HUES64 (cell line): ENCODE measurements around the gene RPUSD3.
"Not testable (repeated sequence)": the region's sequence is repeated elsewhere in the genome, so short reads cannot be mapped to it uniquely, and the experiment has no call there.

Experiments
- H3K27ac ChIP-seq: 2 replicates; pipeline ENCODE4 v1.7.0; 2013; ENCODE audit warnings: low read depth, low read length, inconsistent platforms
- H3K27me3 ChIP-seq: 2 replicates; pipeline ENCODE4 v1.6.1; 2013; ENCODE audit warnings: mild to moderate bottlenecking, low read length; ENCODE audit not compliant: insufficient read depth
- H3K36me3 ChIP-seq: 2 replicates; pipeline ENCODE4 v1.6.1; 2013; ENCODE audit warnings: mild to moderate bottlenecking, low read length; ENCODE audit not compliant: insufficient read depth
- H3K4me1 ChIP-seq: 2 replicates; pipeline ENCODE4 v1.6.1; 2013; ENCODE audit warnings: mild to moderate bottlenecking, low read length, moderate library complexity; ENCODE audit not compliant: insufficient read depth
- H3K4me3 ChIP-seq: 2 replicates; pipeline ENCODE4 v1.5.1; 2013; ENCODE audit warnings: mild to moderate bottlenecking, low read length, moderate library complexity
- H3K9ac ChIP-seq: 2 replicates; pipeline ENCODE4 v1.6.1; 2013; ENCODE audit warnings: mild to moderate bottlenecking, low read depth, low read length
- H3K9me3 ChIP-seq: 2 replicates; pipeline ENCODE4 v1.6.1; 2013; ENCODE audit warnings: low read depth, low read length; ENCODE audit not compliant: insufficient read depth
- WGBS: fragments of 150-250, 120-280 bp; methylation state at CpG from one replicate; pipeline ENCODE4 v1.1.7; 2013; ENCODE audit warnings: missing lambda C conversion rate; 5-methylcytosine and 5-hydroxymethylcytosine counted together

RPUSD3 gene

GRCh38 chr3:9879830-9880549 lies 36.2 kb upstream of the RPUSD3 start, which contains the start of gene CIDEC:
TSS of gene CIDEC (minus strand) at chr3:9880253. CDS start at chr3:9878486, 1,767 bp downstream.
- Histone ChIP-seq H3K4me1 (no peaks in the 10 kb centered on the region), H3K27ac (no peak within 1 kb of the TSS), H3K9ac (no peak within 1 kb of the TSS), H3K36me3 (no peaks in the 10 kb centered on the region), H3K9me3 (no peaks in the 10 kb centered on the region), H3K27me3 (no peaks in the 10 kb centered on the region), H3K4me3 (no peak within 1 kb of the TSS)
- WGBS: 88% methylated on average over 7 of the region's 7 CpGs

- Histone ChIP-seq H3K9ac (no peak overlapping the region), H3K4me1 (no peaks in the 10 kb centered on the region), H3K9me3 (no peaks in the 10 kb centered on the region), H3K36me3 (no peaks in the 10 kb centered on the region), H3K4me3 (no peak overlapping the region), H3K27ac (no peak overlapping the region), H3K27me3 (no peaks in the 10 kb centered on the region)
- 89% methylated on average over 5 of the region's 5 CpGs for WGBS
Measured at GRCh38 chr3:9878700-9879099, 34.9 kb upstream of the RPUSD3 start.

- no peak overlapping the region for H3K9ac ChIP-seq
- no peaks in the 10 kb centered on the region for H3K9me3 ChIP-seq
- H3K27ac ChIP-seq: no peak overlapping the region
- no peaks in the 10 kb centered on the region for H3K4me1 ChIP-seq
- H3K27me3 ChIP-seq: no peaks in the 10 kb centered on the region
- H3K36me3 ChIP-seq: no peaks in the 10 kb centered on the region
- WGBS: 91% methylated on average over 12 of the region's 12 CpGs
- H3K4me3 ChIP-seq: no peak overlapping the region
Measured at GRCh38 chr3:9876991-9877390, 33.2 kb upstream of the RPUSD3 start.

GRCh38 chr3:9876255-9876654 lies 32.4 kb upstream of the RPUSD3 start:
- not testable (repeated sequence) for H3K27ac ChIP-seq
- WGBS: 91% methylated on average over 4 of the region's 4 CpGs

GRCh38 chr3:9875448-9875847 lies 31.6 kb upstream of the RPUSD3 start:
- H3K4me1 ChIP-seq: no peaks in the 10 kb centered on the region
- H3K9me3 ChIP-seq: no peaks in the 10 kb centered on the region
- no peak overlapping the region for H3K27ac ChIP-seq
- no peak overlapping the region for H3K4me3 ChIP-seq
- no peaks in the 10 kb centered on the region for H3K27me3 ChIP-seq
- H3K9ac ChIP-seq: no peak overlapping the region
- H3K36me3 ChIP-seq: no peaks in the 10 kb centered on the region

More at GRCh38 chr3:9876255-9876654, 32.4 kb upstream of the RPUSD3 start:
- H3K4me1 ChIP-seq, H3K9me3 ChIP-seq, H3K4me3 ChIP-seq, H3K36me3 ChIP-seq, H3K9ac ChIP-seq, H3K27me3 ChIP-seq: not testable (repeated sequence)

GRCh38 chr3:9872067-9872466 lies 28.3 kb upstream of the RPUSD3 start:
- H3K4me1 ChIP-seq, H3K27ac ChIP-seq, H3K36me3 ChIP-seq, H3K9me3 ChIP-seq, H3K27me3 ChIP-seq, H3K4me3 ChIP-seq, H3K9ac ChIP-seq: not testable (repeated sequence)
- WGBS: 93% methylated on average over 4 of the region's 5 CpGs

- no peak overlapping the region for H3K27ac ChIP-seq
- no peak overlapping the region for H3K4me3 ChIP-seq
- H3K9ac ChIP-seq: no peak overlapping the region
- no peaks in the 10 kb centered on the region for H3K27me3 ChIP-seq
- WGBS: 63% methylated on average over 1 of the region's 1 CpG
- H3K36me3 ChIP-seq: no peaks in the 10 kb centered on the region
- no peaks in the 10 kb centered on the region for H3K9me3 ChIP-seq
- no peaks in the 10 kb centered on the region for H3K4me1 ChIP-seq
Measured at GRCh38 chr3:9870978-9871377, 27.2 kb upstream of the RPUSD3 start.

- H3K9me3 ChIP-seq: no peaks in the 10 kb centered on the region
- H3K36me3 ChIP-seq: no peaks in the 10 kb centered on the region
- H3K27ac ChIP-seq: no peak overlapping the region
- H3K27me3 ChIP-seq: no peaks in the 10 kb centered on the region
- no peak overlapping the region for H3K4me3 ChIP-seq
- H3K9ac ChIP-seq: no peak overlapping the region
- no peaks in the 10 kb centered on the region for H3K4me1 ChIP-seq
- WGBS: 90% methylated on average over 5 of the region's 5 CpGs
Measured at GRCh38 chr3:9869955-9870354, 26.1 kb upstream of the RPUSD3 start.

- Histone ChIP-seq H3K4me1 (no peaks in the 10 kb centered on the region), H3K9ac (no peak overlapping the region), H3K4me3 (no peak overlapping the region), H3K9me3 (no peaks in the 10 kb centered on the region), H3K27ac (no peak overlapping the region), H3K36me3 (no peaks in the 10 kb centered on the region), H3K27me3 (peaks cover 11% of the 10 kb centered on the region)
- WGBS: 94% methylated on average over 12 of the region's 12 CpGs
Measured at GRCh38 chr3:9867106-9867505, 23.3 kb upstream of the RPUSD3 start.

- Histone ChIP-seq H3K27ac (no peak overlapping the region), H3K27me3 (peaks cover 16% of the 10 kb centered on the region), H3K4me3 (no peak overlapping the region), H3K4me1 (no peaks in the 10 kb centered on the region), H3K9ac (no peak overlapping the region), H3K9me3 (no peaks in the 10 kb centered on the region), H3K36me3 (no peaks in the 10 kb centered on the region)
- WGBS: 95% methylated on average over 8 of the region's 8 CpGs
Measured at GRCh38 chr3:9866639-9867038, 22.8 kb upstream of the RPUSD3 start.

GRCh38 chr3:9865125-9865637 lies 21.4 kb upstream of the RPUSD3 start:
- not testable (repeated sequence) for H3K36me3 ChIP-seq, H3K4me1 ChIP-seq, H3K27ac ChIP-seq, H3K9ac ChIP-seq, H3K9me3 ChIP-seq, H3K4me3 ChIP-seq
- H3K27me3 ChIP-seq: peaks cover 20% of the 10 kb centered on the region
- 93% methylated on average over 10 of the region's 10 CpGs for WGBS
